Left lobe of liver (tissue), 2 donors: Measurements from ENCODE around the gene HOXD12. TPM values are rescaled to one million over a fixed set of nuclear protein-coding genes. Genes with fewer than 3 reads are reported as not detected.

ENCODE experiments used
- ATAC-seq: fragments of 200-7000 bp; cut with Tn5 transposase; one replicate; pipeline ENCODE4 v1.9.1; 2020; ENCODE audit warnings: mild to moderate bottlenecking, moderate library complexity
- DNase-seq: peaks from one replicate; pipeline ENCODE4 v3.0.0-alpha.2; 2020; ENCODE audit warnings: low spot score
- total RNA-seq: library from RNA; stranded (reverse); gene quantifications from one replicate; pipeline ENCODE4 v1.2.1, GENCODE V29; 2021
- donor health status: DM: no; HTN: no; CAD: no; lungs with moderate emphysema.
- donor health status: DM: no; HTN: yes; CAD: no.

HOXD12 gene
- total RNA-seq, 1 donor from 2014 or later, result not detected

DNA sequence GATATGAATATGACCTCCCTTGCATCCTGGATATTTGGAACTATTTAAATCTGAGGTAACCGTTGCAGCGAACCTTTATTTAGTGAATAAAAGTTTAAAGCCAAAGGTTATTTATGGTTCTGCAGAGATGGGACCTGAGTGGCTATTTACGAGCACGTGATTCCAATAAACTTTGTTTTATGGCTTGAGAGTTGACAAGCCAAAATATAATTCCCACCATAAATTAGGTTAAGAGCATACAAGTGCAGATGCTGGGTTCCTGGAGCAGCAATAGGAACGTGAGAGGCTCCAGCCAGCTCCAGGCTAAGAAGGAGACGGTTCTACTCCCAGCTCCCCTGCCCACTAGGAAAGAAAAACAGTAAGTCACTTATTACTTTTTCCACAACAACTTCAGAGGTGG lies 46.5 kb downstream of the HOXD12 start:
- no peak for ATAC-seq

DNA sequence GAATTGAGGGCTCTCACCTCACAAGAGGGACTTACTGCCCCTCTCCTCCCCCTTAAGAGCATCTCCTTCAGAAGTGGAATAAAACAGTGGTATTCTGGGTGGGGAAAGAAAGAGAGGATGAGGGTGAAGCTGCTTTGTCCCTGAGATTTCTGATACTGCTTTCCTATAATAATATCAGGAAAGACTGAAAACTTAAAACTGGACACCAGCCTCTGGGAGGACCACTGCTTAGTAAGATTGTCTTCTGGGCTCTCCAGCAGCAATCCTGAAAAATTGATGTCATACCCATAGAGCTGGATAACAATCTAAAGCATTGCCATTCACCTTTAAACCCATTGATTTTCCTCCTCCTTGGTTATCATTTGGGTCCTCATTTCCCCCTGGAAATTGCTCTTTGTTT lies 47.0 kb downstream of the HOXD12 start:
- no peak for ATAC-seq
- DNase-seq, result no peak

More for the DNA sequence above, 46.5 kb downstream of the HOXD12 start:
- no peak for DNase-seq

DNA sequence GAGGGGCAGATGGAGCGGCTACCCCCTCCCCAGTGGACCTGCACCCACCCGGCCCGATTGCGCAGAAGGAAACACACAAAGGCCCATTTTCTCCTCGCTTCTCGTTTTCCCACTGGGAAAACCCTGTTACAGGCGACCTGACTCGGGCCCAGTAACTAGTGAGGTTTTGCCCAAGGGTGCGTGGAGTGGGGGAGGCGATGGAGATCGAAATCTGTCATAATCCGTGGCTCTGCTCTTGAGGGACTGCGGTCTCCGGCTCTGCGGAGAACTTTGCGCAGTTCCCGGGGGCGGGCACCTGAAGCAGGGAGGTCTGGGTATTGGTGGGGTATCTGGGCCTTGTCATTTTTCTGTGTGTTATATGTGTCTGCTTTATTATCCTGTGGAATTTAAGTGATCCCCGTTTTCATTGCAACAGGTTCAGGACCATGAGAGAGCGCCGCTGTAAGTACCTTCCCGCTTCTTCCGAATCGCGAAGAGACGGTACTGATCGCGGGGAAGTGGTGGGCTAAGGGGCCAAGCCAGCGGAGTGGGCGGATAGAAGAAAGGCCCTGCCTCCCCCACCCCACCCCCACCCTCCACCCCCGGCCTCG lies 47.7 kb downstream of the HOXD12 start:
- no peak for DNase-seq
- no peak for ATAC-seq

DNA sequence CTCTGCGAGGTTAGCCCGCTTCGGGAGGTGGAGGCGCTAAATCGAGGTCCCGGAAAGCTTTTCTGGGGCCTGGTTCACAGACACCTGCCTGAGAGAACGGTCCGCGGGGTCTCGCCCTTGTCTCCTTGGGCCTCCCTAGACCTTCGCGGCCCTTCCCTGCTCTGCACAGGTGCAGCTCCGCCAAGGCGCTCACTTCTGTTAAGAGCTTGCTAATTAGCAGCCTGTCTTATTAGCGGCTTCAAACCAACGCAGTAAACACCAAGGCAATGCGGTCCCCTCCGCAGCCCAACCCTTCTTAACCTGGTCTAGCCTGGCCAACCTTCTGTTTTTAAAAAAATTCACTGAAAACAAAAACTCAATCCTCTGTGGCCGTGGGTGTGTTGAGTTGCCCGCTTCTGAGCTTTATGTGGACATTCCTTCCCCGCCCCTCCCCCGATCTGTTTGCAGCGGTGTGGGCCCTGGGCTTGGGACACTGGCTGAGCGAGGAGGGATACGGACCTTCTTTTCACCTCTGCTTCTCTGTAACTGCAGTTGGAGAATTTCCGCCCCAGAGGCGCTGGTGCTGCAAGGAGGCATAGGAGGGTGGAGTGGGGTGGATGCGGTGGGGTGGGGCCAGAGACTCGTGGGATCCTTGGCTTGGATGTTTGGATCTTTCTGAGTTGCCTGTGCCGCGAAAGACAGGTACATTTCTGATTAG lies 48.4 kb downstream of the HOXD12 start:
- ATAC-seq (no peak), DNase-seq (no peak)

DNA sequence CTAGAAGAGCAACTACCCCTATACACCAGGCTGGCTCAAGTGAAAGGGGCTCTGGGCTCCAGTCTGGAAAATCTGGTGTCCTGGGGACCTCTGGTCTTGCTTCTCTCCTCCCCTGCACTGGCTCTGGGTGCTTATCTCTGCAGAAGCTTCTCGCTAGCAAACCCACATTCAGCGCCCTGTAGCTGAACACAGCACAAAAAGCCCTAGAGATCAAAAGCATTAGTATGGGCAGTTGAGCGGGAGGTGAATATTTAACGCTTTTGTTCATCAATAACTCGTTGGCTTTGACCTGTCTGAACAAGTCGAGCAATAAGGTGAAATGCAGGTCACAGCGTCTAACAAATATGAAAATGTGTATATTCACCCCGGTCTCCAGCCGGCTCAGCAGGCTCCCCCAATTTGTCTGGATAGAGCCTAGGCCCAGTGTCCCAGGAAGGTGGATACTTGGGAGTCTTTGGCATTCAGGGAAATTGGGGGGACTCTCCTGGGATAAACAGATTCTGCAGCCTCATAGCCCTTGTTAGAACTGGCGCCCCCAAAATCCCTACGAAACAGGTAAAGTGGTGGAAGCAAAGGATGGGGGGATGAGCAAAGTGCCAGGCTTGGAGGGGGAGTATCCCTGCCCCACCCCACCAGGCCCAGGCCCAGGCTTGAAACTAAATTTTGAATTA lies 49.3 kb downstream of the HOXD12 start:
- DNase-seq (no peak), ATAC-seq (no peak)

DNA sequence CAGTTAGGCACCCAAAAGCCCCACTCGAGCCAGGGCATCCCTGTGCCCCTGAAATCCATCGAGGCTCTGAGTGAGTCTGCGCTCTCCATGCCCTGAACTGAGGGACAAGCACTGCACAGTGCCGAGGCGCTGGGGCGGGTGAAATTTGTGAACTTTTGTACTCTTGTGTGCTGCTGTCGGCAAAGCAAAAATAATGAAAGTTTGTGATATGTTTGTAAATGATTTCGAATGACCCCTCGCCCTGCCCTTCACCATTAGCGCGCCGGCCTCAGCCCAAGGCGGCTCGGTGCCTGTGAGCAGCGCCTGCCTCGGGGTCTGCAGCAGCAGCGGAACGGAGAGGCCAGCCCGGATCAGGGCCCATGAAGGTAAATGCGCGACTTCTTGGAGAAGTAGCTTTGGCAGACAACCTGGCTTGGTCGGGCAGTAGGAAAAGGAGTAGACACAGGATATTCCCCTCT lies 49.9 kb downstream of the HOXD12 start:
- DNase-seq (no peak), ATAC-seq (no peak)

DNA sequence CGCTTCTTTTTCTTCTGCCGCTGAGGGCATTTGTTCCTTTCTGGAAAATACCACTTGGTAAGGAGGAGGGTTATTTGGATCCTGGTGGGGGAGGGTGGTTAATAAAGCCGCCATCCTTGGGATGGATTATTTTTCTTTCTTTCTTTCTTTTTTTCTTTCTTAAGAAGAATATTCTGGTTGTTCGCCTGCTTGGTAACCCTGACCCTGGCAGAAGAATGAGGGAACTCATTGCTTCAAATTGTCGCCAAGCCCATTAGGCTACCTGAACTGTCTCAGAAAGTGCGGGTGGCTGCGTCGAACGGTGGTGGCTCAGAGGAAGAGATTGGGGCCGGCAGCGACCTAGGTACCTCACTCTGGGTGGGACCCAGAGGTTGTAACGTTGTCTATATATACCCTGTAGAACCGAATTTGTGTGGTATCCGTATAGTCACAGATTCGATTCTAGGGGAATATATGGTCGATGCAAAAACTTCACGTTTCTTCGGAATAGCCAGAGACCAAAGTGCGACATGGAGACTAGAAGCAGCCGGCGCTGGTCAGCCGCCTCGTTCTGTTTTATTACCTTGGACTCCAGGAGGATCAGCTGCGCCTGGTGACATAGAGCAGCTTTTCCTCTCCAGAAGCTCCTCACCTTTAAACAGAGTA lies 50.5 kb downstream of the HOXD12 start:
- no peak for DNase-seq
- no peak for ATAC-seq

DNA sequence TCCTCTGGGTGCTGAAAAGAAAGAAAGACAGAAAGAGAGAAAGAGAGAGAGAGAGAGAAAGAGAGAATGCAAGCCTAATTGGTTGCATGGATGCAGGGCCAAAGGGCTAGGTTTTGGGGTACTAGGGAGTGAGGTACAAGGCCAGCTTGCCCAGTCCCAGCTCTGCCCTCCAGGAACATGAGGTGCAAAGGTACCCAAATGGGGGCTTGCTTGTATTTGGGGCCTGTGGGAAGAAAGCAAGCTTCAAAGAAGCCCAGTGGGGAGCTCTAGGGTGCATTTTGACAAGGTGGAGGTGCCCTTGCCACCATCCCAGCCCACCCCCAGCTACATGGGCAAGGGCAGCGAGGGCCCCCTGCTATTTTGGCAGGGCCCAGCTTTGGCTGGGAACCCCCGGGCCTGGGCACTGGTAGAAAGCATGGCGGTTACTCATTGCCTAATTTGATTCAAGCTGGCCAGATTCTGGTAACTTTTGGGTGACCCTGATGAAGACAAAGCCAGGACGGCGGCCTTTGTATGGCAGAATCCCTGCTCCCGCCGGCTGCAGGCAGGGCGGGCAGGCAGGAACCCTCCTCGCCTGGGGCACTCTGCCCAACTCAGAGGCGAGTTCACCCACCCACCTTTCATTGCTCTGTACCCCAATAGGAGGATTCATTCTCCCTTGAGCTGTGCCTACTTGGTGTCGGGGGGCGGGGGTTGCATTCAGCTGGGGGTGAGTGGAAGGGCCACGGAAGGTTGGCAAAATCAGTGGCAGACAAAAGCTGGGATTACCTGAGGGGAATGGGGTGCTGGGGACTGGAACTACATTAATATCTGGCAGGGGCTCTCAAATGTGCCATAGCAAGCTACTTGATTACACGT lies 51.2 kb downstream of the HOXD12 start:
- ATAC-seq, result no peak
- DNase-seq, result no peak

DNA sequence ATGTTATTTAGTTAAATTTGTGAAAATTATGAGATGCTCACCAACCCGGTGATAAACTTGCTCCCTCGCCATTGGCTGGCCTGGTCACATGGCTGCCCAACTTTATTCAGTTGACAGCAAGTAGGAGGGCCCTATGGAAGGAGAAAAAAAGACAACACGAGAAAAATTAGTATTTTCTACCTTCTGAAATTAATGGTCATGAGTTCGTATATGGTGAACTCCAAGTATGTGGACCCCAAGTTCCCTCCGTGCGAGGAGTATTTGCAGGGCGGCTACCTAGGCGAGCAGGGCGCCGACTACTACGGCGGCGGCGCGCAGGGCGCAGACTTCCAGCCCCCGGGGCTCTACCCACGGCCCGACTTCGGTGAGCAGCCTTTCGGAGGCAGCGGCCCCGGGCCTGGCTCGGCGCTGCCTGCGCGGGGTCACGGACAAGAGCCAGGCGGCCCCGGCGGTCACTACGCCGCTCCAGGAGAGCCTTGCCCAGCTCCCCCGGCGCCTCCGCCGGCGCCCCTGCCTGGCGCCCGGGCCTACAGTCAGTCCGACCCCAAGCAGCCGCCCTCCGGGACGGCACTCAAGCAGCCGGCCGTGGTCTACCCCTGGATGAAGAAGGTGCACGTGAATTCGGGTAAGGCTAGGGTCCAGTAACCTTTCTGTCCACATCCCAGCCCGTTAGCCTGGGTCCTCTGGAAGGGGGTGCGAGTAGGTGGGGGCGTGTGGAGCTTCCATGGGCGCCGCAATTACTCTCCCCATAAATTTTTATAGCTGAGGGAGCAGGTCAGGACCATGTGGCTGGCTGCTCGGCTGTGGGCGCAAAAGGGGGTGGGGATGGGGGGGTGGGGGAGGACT lies 52.1 kb downstream of the HOXD12 start, which contains the start of gene HOXD4:
TSS of gene HOXD4 (plus strand) at position 109 of the 846 bp plus-strand sequence. CDS start at position 193, 84 bp downstream.
- ATAC-seq, result no peak
- DNase-seq, result no peak

Other genes with a start within 250 kb of the HOXD12 start
- gene LNPK, start 97.5 kb upstream of the HOXD12 start, total RNA-seq, result 19.2 TPM
- gene EVX2, start 15.8 kb upstream of the HOXD12 start, total RNA-seq, result not detected
- not detected for gene HOXD13, start 7.1 kb upstream of the HOXD12 start, total RNA-seq
- gene HOXD11, start 7.5 kb downstream of the HOXD12 start, total RNA-seq, result not detected
- gene HOXD10, start 17.0 kb downstream of the HOXD12 start, total RNA-seq, result not detected
- not detected for gene HOXD9, start 22.9 kb downstream of the HOXD12 start, total RNA-seq
- not detected for gene HOXD8, start 29.9 kb downstream of the HOXD12 start, total RNA-seq
- gene HOXD4, start 51.8 kb downstream of the HOXD12 start, total RNA-seq, result not detected
- not detected for gene HOXD3, start 57.5 kb downstream of the HOXD12 start, total RNA-seq
- gene HOXD1, start 88.9 kb downstream of the HOXD12 start, total RNA-seq, result not detected
- gene MTX2, start 169.6 kb downstream of the HOXD12 start, total RNA-seq, result 7.6 TPM